ENCODE data around the gene ELMO1.

Gene ELMO1

DNA sequence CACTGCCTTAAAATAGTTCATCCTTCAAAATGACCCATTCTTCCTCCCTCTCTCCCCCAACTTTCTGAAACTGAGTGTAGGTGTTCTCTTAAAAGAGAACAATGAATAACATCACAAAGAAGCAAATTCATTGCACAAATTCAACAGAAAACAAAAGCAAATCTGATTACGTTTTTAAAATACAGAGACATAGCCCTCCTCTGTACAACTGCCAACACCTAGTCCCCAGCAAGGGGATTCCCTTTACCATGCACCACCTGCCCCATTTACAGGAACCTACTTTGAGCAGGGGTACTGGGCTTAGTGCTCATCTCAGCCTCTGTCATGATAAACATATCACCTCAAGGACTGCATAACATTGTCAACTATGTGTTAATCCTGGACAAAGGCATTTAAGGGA is 421.6 kb downstream of the ELMO1 start:
- no peak overlapping the region for H2AFZ ChIP-seq
- no peak overlapping the region for H3K9ac ChIP-seq
- H3K27ac ChIP-seq, result no peak overlapping the region
- no peaks in the 10 kb centered on the region for H3K27me3 ChIP-seq (ENCODE audit: control insufficient read depth, insufficient read depth, low read length)
- no peaks in the 10 kb centered on the region for H3K4me1 ChIP-seq
- no peaks in the 10 kb centered on the region for H3K36me3 ChIP-seq (ENCODE audit: control insufficient read depth, insufficient read depth, low read length)
- H3K9me3 ChIP-seq (ENCODE audit: control insufficient read depth, low read length), result no peaks in the 10 kb centered on the region
- TF ChIP-seq, protein P1, sequence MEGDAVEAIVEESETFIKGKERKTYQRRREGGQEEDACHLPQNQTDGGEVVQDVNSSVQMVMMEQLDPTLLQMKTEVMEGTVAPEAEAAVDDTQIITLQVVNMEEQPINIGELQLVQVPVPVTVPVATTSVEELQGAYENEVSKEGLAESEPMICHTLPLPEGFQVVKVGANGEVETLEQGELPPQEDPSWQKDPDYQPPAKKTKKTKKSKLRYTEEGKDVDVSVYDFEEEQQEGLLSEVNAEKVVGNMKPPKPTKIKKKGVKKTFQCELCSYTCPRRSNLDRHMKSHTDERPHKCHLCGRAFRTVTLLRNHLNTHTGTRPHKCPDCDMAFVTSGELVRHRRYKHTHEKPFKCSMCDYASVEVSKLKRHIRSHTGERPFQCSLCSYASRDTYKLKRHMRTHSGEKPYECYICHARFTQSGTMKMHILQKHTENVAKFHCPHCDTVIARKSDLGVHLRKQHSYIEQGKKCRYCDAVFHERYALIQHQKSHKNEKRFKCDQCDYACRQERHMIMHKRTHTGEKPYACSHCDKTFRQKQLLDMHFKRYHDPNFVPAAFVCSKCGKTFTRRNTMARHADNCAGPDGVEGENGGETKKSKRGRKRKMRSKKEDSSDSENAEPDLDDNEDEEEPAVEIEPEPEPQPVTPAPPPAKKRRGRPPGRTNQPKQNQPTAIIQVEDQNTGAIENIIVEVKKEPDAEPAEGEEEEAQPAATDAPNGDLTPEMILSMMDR (IDR thresholded peaks at IDR 0.05), result no peak
- no peaks in the 10 kb centered on the region for H3K79me2 ChIP-seq
- no peak overlapping the region for H3K4me2 ChIP-seq (ENCODE audit: low read length)
- no peak overlapping the region for H3K4me3 ChIP-seq (ENCODE audit: low read depth, low read length)

GRCh38 chr7:37018954-37019353 is 429.7 kb downstream of the ELMO1 start:
- Histone ChIP-seq H3K27ac (no peak overlapping the region), H3K36me3 (ENCODE audit: control insufficient read depth, insufficient read depth, low read length) (no peaks in the 10 kb centered on the region), H3K9ac (no peak overlapping the region), H3K4me2 (ENCODE audit: low read length) (no peak overlapping the region), H3K4me3 (ENCODE audit: low read depth, low read length) (no peak overlapping the region), H3K4me1 (no peaks in the 10 kb centered on the region), H3K9me3 (ENCODE audit: control insufficient read depth, low read length) (no peaks in the 10 kb centered on the region), H3K79me2 (no peaks in the 10 kb centered on the region), H2AFZ (no peak overlapping the region), H3K27me3 (ENCODE audit: control insufficient read depth, insufficient read depth, low read length) (no peaks in the 10 kb centered on the region)
- TF ChIP-seq, protein P1 (IDR thresholded peaks at IDR 0.05), result no peak

DNA sequence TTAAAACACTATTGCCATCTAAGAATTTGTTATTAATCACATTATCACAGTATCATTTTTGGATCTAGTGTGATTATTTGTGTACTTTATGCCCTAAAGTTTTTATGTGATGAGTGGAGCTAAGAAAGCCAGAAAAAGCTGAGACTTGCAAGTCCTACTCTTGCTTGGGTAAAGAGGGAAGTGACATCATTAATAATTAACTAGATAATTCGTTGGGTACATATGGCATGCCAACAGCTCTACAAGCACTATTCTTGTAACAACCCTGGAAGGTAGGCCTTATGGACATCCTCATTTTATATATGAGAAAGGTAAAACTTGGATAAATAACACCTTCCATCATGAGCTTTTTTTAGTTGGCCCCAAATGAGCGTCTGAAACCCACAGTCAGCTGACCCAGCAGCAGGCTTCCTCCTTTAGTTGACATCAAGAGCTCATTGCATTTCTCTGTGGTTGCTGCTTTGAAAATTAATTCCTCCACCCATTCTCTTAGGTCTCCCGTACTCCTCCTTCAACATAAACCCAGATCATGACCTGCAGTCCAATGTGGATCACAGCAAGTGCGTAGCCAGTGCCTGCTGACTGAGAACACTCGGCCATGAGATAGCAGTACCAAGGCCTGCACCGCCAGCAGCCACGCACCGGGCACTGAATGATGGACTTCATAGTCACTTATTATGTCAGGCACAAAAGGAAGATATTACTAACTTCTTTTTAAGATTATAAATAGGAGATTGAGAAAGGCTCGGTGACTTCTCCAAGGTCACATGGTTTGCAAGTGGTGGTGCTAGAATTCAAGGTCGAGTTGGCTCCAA is 432.4 kb downstream of the ELMO1 start:
- TF ChIP-seq, protein P1 (IDR thresholded peaks at IDR 0.05), result no peak

DNA sequence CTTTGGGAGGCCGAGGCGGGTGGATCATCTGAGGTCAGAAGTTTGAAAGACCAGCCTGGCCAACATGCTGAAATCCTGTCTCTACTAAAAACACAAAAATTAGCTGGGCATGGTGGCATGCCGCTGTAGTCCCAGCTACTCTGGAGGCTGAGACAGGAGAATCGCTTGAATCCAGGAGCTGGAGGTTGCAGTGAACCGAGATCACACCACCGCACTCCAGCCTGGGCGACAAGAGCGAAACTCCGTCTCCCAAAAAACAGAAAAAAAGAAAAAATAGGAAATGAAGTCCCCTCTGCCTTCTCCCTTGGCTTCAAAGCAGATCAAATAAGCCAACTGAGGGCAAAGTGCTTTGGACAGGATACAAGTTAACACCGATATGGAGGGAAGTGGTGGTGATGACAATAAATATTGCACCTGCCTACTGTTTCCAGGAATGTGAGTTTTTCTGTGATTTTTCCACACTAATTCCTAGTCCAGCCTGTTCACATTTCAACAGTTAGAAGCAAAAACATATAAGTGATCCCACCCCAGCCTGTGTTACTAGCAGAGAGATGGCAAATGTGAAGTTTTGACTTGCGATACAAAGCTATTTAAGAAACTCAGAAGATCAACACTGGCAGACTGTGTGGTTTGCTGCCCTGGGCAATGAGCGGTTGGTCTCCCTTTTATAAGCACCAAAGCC is 433.2 kb downstream of the ELMO1 start:
- H3K4me2 ChIP-seq (ENCODE audit: low read length), result no peak overlapping the region
- H3K79me2 ChIP-seq, result no peaks in the 10 kb centered on the region
- H2AFZ ChIP-seq, result no peak overlapping the region
- no peaks in the 10 kb centered on the region for H3K36me3 ChIP-seq (ENCODE audit: control insufficient read depth, insufficient read depth, low read length)
- no peaks in the 10 kb centered on the region for H3K4me1 ChIP-seq
- H3K9me3 ChIP-seq (ENCODE audit: control insufficient read depth, low read length), result no peaks in the 10 kb centered on the region
- no peak overlapping the region for H3K27ac ChIP-seq
- H3K4me3 ChIP-seq (ENCODE audit: low read depth, low read length), result no peak overlapping the region
- TF ChIP-seq, protein P1 (IDR thresholded peaks at IDR 0.05), result no peak
- H3K9ac ChIP-seq, result no peak overlapping the region
- no peaks in the 10 kb centered on the region for H3K27me3 ChIP-seq (ENCODE audit: control insufficient read depth, insufficient read depth, low read length)

More for the DNA sequence above, 432.4 kb downstream of the ELMO1 start:
- H3K4me3 ChIP-seq (ENCODE audit: low read depth, low read length), result no peak overlapping the region
- no peaks in the 10 kb centered on the region for H3K27me3 ChIP-seq (ENCODE audit: control insufficient read depth, insufficient read depth, low read length)
- no peak overlapping the region for H2AFZ ChIP-seq
- no peak overlapping the region for H3K9ac ChIP-seq
- H3K27ac ChIP-seq, result no peak overlapping the region
- no peaks in the 10 kb centered on the region for H3K79me2 ChIP-seq
- H3K4me1 ChIP-seq, result no peaks in the 10 kb centered on the region
- no peaks in the 10 kb centered on the region for H3K9me3 ChIP-seq (ENCODE audit: control insufficient read depth, low read length)
- no peaks in the 10 kb centered on the region for H3K36me3 ChIP-seq (ENCODE audit: control insufficient read depth, insufficient read depth, low read length)
- H3K4me2 ChIP-seq (ENCODE audit: low read length), result no peak overlapping the region
